ENCODE data around the gene SCGB3A1. TPM values are rescaled to one million over a fixed set of nuclear protein-coding genes. Genes with fewer than 3 reads are reported as not detected.

The SCGB3A1 gene
- total and polyA plus RNA-seq, 2 experiments from 2014 or later: not detected

GRCh38 chr5:180612683-180613082, 21.4 kb upstream of the SCGB3A1 start:
- no peak overlapping the region for H3K4me2 ChIP-seq (ENCODE audit: unreplicated experiment)
- 69 to 70% methylated on average over 14 to 15 of the region's 15 CpGs for WGBS, 2 experiments (ENCODE audit: low coverage in 1 of 2, low lambda C conversion rate in 2 of 2, missing lambda C conversion rate in 2 of 2)
- no peaks in the 10 kb centered on the region for H3K9me2 ChIP-seq (ENCODE audit: insufficient read depth)
- H3K27me3 ChIP-seq (replicated peaks; ENCODE audit: insufficient read depth): no peaks in the 10 kb centered on the region
- in situ Hi-C loops (cut with MboI): no loop called here
- no peaks in the 10 kb centered on the region for H3F3A ChIP-seq (ENCODE audit: insufficient read depth)
- no peak for DNase-seq
- H3K36me3 ChIP-seq (ENCODE audit: low read depth): no peaks in the 10 kb centered on the region
- H3K79me2 ChIP-seq (ENCODE audit: insufficient read depth): no peaks in the 10 kb centered on the region
- H3K9ac ChIP-seq: no peak overlapping the region
- TF ChIP-seq EZH2 (IDR thresholded peaks at IDR 0.05; ENCODE audit: insufficient read depth, poor library complexity, severe bottlenecking) (no peak), EZH2phosphoT487 (IDR thresholded peaks at IDR 0.05; ENCODE audit: insufficient read depth, low read depth) (no peak)
- no peaks in the 10 kb centered on the region for H3K9me3 ChIP-seq (ENCODE audit: low read depth)
- no peaks in the 10 kb centered on the region for H3K4me1 ChIP-seq (ENCODE audit: insufficient read depth)
- H3K27ac ChIP-seq: no peak overlapping the region
- H4K20me1 ChIP-seq (ENCODE audit: insufficient read depth): no peaks in the 10 kb centered on the region
- no peak overlapping the region for H2AFZ ChIP-seq
- H3K4me3 ChIP-seq: no peak overlapping the region

DNA sequence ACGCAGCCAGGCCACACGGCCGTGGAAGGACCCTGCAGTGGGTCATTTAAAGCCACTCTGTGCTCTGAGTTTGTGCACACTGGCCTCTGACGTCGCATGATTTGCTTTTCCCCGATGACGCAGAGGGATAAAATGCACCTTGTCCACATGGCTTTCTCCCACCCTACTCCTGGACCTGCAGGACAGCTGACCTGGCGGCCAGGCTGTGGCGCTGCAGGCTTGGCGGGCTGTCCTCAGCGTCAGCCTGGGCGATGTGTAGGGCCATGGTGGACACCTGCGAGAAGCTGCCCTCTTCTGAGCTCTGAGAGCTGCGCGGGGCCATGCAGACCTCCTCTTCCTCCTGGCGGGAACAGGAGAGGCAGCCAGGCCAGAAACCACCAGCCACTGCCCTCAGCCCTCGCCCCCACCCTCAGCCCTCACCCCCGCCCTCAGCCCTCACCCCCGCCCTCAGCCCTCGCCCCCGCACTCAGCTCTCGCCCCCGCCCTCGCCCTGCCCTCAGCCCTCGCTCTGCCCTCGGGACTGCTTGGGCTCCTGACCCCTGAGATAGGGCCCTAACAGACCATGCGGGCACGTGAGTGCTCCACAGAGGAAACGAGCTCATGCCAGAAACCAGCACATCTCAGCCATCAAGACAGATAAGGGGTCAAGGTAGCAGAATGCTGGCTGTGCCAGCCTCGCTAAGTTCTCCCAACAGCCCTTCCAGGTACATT, 20.0 kb upstream of the SCGB3A1 start:
- no peak overlapping the region for H3K4me2 ChIP-seq (ENCODE audit: unreplicated experiment)
- H2AFZ ChIP-seq: no peak overlapping the region
- no peaks in the 10 kb centered on the region for H3K4me1 ChIP-seq (ENCODE audit: insufficient read depth)
- H3K9me3 ChIP-seq (ENCODE audit: low read depth): no peaks in the 10 kb centered on the region
- WGBS, 2 experiments (ENCODE audit: low coverage in 1 of 2, low lambda C conversion rate in 2 of 2, missing lambda C conversion rate in 2 of 2): 61 to 68% methylated on average over 18 to 30 of the region's 30 CpGs
- TF ChIP-seq EZH2 (IDR thresholded peaks at IDR 0.05; ENCODE audit: insufficient read depth, poor library complexity, severe bottlenecking) (no peak), EZH2phosphoT487 (IDR thresholded peaks at IDR 0.05; ENCODE audit: insufficient read depth, low read depth) (no peak)
- no peaks in the 10 kb centered on the region for H3K27me3 ChIP-seq (replicated peaks; ENCODE audit: insufficient read depth)
- H3K79me2 ChIP-seq (ENCODE audit: insufficient read depth): no peaks in the 10 kb centered on the region
- H3K9me2 ChIP-seq (ENCODE audit: insufficient read depth): no peaks in the 10 kb centered on the region
- no peak overlapping the region for H3K4me3 ChIP-seq
- H3F3A ChIP-seq (ENCODE audit: insufficient read depth): no peaks in the 10 kb centered on the region
- no peaks in the 10 kb centered on the region for H4K20me1 ChIP-seq (ENCODE audit: insufficient read depth)
- H3K27ac ChIP-seq: no peak overlapping the region
- no peak for DNase-seq
- no peak overlapping the region for H3K9ac ChIP-seq
- no peaks in the 10 kb centered on the region for H3K36me3 ChIP-seq (ENCODE audit: low read depth)
- in situ Hi-C loops (cut with MboI): no loop called here

- Histone ChIP-seq H3K9me2 (ENCODE audit: insufficient read depth) (no peaks in the 10 kb centered on the region), H3K36me3 (ENCODE audit: low read depth) (no peaks in the 10 kb centered on the region), H3K9me3 (ENCODE audit: low read depth) (no peaks in the 10 kb centered on the region), H4K20me1 (ENCODE audit: insufficient read depth) (no peaks in the 10 kb centered on the region), H3K79me2 (ENCODE audit: insufficient read depth) (no peaks in the 10 kb centered on the region), H3F3A (ENCODE audit: insufficient read depth) (no peaks in the 10 kb centered on the region), H3K4me2 (ENCODE audit: unreplicated experiment) (no peak overlapping the region), H3K27ac (no peak overlapping the region), H3K4me3 (no peak overlapping the region), H3K9ac (no peak overlapping the region), H3K27me3 (replicated peaks; ENCODE audit: insufficient read depth) (no peaks in the 10 kb centered on the region; the same call in 1 of the 2 replicates), H3K4me1 (ENCODE audit: insufficient read depth) (no peaks in the 10 kb centered on the region), H2AFZ (no peak overlapping the region)
- no peak for DNase-seq
- in situ Hi-C loops (cut with MboI): no loop called here
- TF ChIP-seq EZH2phosphoT487 (IDR thresholded peaks at IDR 0.05; ENCODE audit: insufficient read depth, low read depth) (no peak), EZH2 (IDR thresholded peaks at IDR 0.05; ENCODE audit: insufficient read depth, poor library complexity, severe bottlenecking) (no peak)
- WGBS, 2 experiments (ENCODE audit: low coverage in 1 of 2, low lambda C conversion rate in 2 of 2, missing lambda C conversion rate in 2 of 2): 63 to 64% methylated on average over 22 to 23 of the region's 23 CpGs
Measured at GRCh38 chr5:180609817-180610550, 18.7 kb upstream of the SCGB3A1 start.

DNA sequence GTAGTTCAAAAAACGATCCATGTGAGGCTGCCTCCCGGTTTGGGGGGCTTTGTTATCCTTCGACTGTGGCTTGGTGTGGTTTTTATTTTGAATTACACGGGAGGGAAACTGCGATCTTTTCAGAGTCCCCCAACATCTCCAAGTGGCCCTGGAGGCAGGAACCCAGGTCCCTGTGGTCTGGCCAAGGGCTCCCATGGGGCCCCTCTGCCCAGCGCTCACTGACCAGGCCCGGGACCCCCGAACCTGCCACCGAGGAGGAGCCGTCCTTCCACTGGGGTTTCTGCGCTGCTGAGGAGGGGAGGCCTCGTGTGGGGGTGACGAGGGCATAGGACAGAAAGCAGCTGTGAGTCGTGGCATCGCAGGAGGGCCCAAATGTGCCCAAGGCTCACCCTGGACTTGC, 18.1 kb upstream of the SCGB3A1 start:
- in situ Hi-C loops (cut with MboI): no loop called here
- Histone ChIP-seq H3K9me3 (ENCODE audit: low read depth) (no peaks in the 10 kb centered on the region), H3K36me3 (ENCODE audit: low read depth) (no peaks in the 10 kb centered on the region), H3K4me2 (ENCODE audit: unreplicated experiment) (no peak overlapping the region), H2AFZ (no peak overlapping the region), H3K27ac (no peak overlapping the region), H4K20me1 (ENCODE audit: insufficient read depth) (no peaks in the 10 kb centered on the region), H3K79me2 (ENCODE audit: insufficient read depth) (no peaks in the 10 kb centered on the region), H3K27me3 (replicated peaks; ENCODE audit: insufficient read depth) (no peaks in the 10 kb centered on the region; the same call in 1 of the 2 replicates), H3K4me1 (ENCODE audit: insufficient read depth) (no peaks in the 10 kb centered on the region), H3K4me3 (no peak overlapping the region), H3K9ac (no peak overlapping the region), H3K9me2 (ENCODE audit: insufficient read depth) (no peaks in the 10 kb centered on the region), H3F3A (ENCODE audit: insufficient read depth) (no peaks in the 10 kb centered on the region)
- WGBS, 2 experiments (ENCODE audit: low coverage in 1 of 2, low lambda C conversion rate in 2 of 2, missing lambda C conversion rate in 2 of 2): 61 to 63% methylated on average over 15 of the region's 15 CpGs
- DNase-seq: no peak
- TF ChIP-seq EZH2phosphoT487 (IDR thresholded peaks at IDR 0.05; ENCODE audit: insufficient read depth, low read depth): no peak

All from GM23248 (cell line).